Right lobe of liver (tissue), 6 donors: ENCODE data around the gene PAM16. TPM values are rescaled to one million over a fixed set of nuclear protein-coding genes. Genes with fewer than 3 reads are reported as not detected.

ENCODE experiments used
- ATAC-seq, 4 donors: fragments of 200-7000 bp; cut with Tn5 transposase; one replicate each; pipeline ENCODE4 v1.9.1; 2020; ENCODE audit warnings: mild to moderate bottlenecking in 4 of 4, moderate library complexity in 4 of 4
- DNase-seq, 3 donors: peaks; one replicate each; pipeline ENCODE4 v3.0.0-alpha.2; 2020
- H3K27ac ChIP-seq, 3 donors: fragments of 200-600 bp; one replicate each; pipeline ENCODE4 v1.8.0; 2022
- H3K27me3 ChIP-seq, 2 donors: fragments of 200-600 bp; one replicate each; pipeline ENCODE4 v1.8.0; 2022
- H3K36me3 ChIP-seq, 4 donors: fragments of 200-600 bp; sonication (generic) in 1 of 4; one replicate each; pipeline versions ENCODE4 v1.5.1 to v1.8.0; 2017 to 2022; ENCODE audit warnings: control low read depth in 1 of 4
- H3K4me1 ChIP-seq, 4 donors: fragments of 200-600 bp; sonication (generic) in 1 of 4; one replicate each; pipeline versions ENCODE4 v1.5.1 to v1.8.0; 2017 to 2022; ENCODE audit warnings: control low read depth in 1 of 4
- H3K4me3 ChIP-seq, 3 donors: fragments of 200-600 bp; one replicate each; pipeline ENCODE4 v1.8.0; 2022
- H3K9me3 ChIP-seq, 4 donors: fragments of 200-600 bp; sonication (generic) in 1 of 4; one replicate each; pipeline versions ENCODE4 v1.5.1 to v1.8.0; 2017 to 2022; ENCODE audit warnings: control low read depth in 1 of 4
- CTCF ChIP-seq, 4 donors: fragments of 200-600 bp in 3 of 4; fragments of 450-650 bp in 1 of 4; IDR thresholded peaks; one replicate each; pipeline versions ENCODE4 v1.5.1 to v1.8.0; 2016 to 2022; ENCODE audit warnings: antibody characterized with exemption in 4 of 4, mild to moderate bottlenecking in 2 of 4
- POLR2A ChIP-seq: fragments of 450-650 bp; IDR thresholded peaks from one replicate; pipeline ENCODE4 v1.6.1; 2017; ENCODE audit warnings: antibody characterized with exemption, mild to moderate bottlenecking
- WGBS: methylation state at CpG from one replicate; pipeline ENCODE4 v1.1.6; 2018; ENCODE audit warnings: low coverage, low lambda C conversion rate; ENCODE audit not compliant: insufficient coverage; ENCODE audit errors: missing lambda C conversion rate; 5-methylcytosine and 5-hydroxymethylcytosine counted together
- intact Hi-C, 2 donors: fragments of 100-400 bp; cut with DNase I; formaldehyde crosslinking; loops; one replicate each; pipeline versions ENCODE4 v1.11.2 to v1.14.1; 2022
- total RNA-seq, 6 experiments: library from RNA; depleted of rRNA in 2 of 6; stranded (reverse); fragments of >200 nt in 2 of 6; fragmentation: NEBNext Ultra II Directional in 3 of 6; extraction: Animal tissue kit (Norgen Biotek cat#: 25700) in 3 of 6; gene quantifications; one replicate each; pipeline versions ENCODE4 v1.1.0 to v1.2.4, GENCODE V29; 2016 to 2023
- donor health status: DM: no; HTN: yes; CAD: no.
- donor health status: DM: no; HTN: no; CAD: no.
- donor health status: DM: no; HTN: no; CAD: no.
- donor health status: DM: no; HTN: yes; CAD: no.
- donor health status: DM: no; HTN: yes; CAD: no.

The PAM16 gene
- total RNA-seq, 6 experiments from 2014 or later: 27.9 to 45.9 (median 32.8) TPM

DNA sequence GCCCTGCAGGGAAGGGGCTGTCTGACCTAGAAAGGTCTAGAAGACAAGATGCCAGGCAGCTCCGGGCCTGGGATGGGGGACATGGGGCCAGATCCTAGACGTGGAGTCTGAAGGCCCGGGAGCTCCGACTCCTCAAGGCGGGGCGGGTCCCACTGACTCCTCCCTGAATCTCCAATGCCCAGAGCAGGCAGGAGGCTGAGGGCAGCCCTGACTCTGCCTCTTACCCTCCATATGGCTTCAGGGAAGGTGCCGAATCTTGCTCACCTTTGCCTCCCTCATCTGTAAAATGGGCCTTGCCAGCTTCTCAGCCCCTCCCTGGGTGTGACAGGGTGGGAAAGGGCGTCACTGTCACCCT is 35.3 kb upstream of the PAM16 start:
- 60% methylated on average over 1 of the region's 8 CpGs for WGBS
- intact Hi-C loops: no loop called here
- H3K27ac ChIP-seq: no peak overlapping the region
- H3K36me3 ChIP-seq: peaks cover 0 to 21% (median 7%) of the 10 kb centered on the region in 4 donors
- no peak overlapping the region for H3K4me3 ChIP-seq
- ATAC-seq: peak in 1 of 4 donors; percentile 5
- H3K27me3 ChIP-seq: no peaks in the 10 kb centered on the region
- no peaks in the 10 kb centered on the region for H3K9me3 ChIP-seq
- no peak for TF ChIP-seq CTCF (IDR thresholded peaks at IDR 0.05)
- TF ChIP-seq POLR2A: no peak
- peaks cover 0 to 4% (median 0%) of the 10 kb centered on the region in 4 donors for H3K4me1 ChIP-seq
- DNase-seq: peak in 1 of 3 donors; percentile 18

DNA sequence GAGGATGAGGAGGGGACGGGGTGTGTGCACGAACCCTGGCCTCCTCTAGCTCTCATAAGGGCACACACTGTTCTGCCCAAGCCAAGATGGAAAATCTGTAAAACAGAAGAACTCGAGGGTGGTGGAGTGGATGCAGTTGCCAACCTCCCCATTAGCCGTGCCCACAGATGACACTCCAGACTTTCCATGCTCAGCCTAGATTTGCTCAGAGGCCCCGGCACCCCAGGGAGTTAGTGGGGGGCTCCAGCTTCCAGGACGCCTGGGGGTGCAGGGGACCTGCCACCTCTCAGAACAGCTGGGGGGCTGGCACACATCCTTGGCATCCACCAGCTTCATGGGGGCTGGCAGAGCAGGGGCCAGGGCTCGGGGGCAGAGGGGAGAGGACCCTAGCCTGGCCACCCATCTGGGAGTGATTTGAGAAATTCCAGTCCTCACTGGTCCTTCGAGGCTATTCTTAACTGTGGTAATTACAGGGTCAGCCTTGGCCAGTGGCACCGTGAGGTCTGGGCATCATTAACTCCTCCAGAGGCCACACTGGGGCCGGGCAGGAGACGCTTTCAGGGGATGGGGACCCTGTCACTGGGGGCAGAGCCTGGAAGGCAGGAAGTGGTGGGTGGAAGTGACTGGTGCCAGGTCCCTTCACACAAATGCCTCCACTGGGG is 34.8 kb upstream of the PAM16 start:
- Histone ChIP-seq H3K4me3 (no peak overlapping the region), H3K4me1 (peaks cover 0 to 9% (median 0%) of the 10 kb centered on the region in 4 donors), H3K27me3 (no peaks in the 10 kb centered on the region), H3K27ac (no peak overlapping the region), H3K9me3 (no peaks in the 10 kb centered on the region), H3K36me3 (peaks cover 0 to 26% (median 8%) of the 10 kb centered on the region in 4 donors)
- TF ChIP-seq POLR2A: no peak
- TF ChIP-seq CTCF (IDR thresholded peaks at IDR 0.05): no peak
- DNase-seq: peak in 1 of 3 donors; percentile 10
- peak in 1 of 4 donors; percentile 1 for ATAC-seq
- intact Hi-C loops: no loop called here
- WGBS: 74% methylated on average over 4 of the region's 11 CpGs

- peak in 1 of 3 donors; percentile 29 for DNase-seq
- no peak overlapping the region for H3K4me3 ChIP-seq
- H3K4me1 ChIP-seq: peaks cover 0 to 16% (median 0%) of the 10 kb centered on the region in 4 donors
- peak in 2 of 4 donors; percentile 1 to 2 for ATAC-seq
- H3K27me3 ChIP-seq: no peaks in the 10 kb centered on the region
- intact Hi-C loops: no loop called here
- no peak for TF ChIP-seq POLR2A
- no peak for TF ChIP-seq CTCF (IDR thresholded peaks at IDR 0.05)
- H3K27ac ChIP-seq: no peak overlapping the region
- 79% methylated on average over 4 of the region's 20 CpGs for WGBS
- H3K9me3 ChIP-seq: no peaks in the 10 kb centered on the region
- H3K36me3 ChIP-seq: peaks cover 0 to 26% (median 9%) of the 10 kb centered on the region in 4 donors
These were observed 34.1 kb upstream of the PAM16 start for GRCh38 chr16:4385066-4385788.

DNA sequence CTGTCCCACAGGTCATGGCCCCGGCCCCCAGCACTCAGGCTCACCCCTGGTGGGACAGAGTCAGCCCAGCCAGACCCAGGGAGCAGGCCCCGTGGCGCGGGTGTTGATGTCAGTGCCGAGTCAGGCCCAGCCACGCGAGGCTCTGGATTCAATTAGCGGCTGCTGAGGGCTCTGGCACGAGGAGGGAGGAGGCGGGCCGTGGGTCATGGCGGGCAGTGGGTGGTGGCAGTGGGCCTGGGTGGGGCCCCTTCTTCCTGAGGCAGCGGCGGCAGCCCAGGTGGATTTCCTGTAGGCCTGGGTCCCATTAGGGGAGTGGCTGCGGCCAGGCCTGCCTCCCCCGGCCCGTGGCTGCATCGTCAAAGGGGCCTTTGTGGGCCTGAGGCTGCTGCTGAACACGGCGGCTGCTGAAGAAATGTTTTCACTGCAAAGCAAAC is 33.4 kb upstream of the PAM16 start:
- TF ChIP-seq POLR2A: no peak
- TF ChIP-seq CTCF (IDR thresholded peaks at IDR 0.05): no peak
- Histone ChIP-seq H3K27me3 (no peaks in the 10 kb centered on the region), H3K27ac (no peak overlapping the region), H3K9me3 (no peaks in the 10 kb centered on the region), H3K4me3 (no peak overlapping the region), H3K36me3 (peaks cover 0 to 26% (median 9%) of the 10 kb centered on the region in 4 donors), H3K4me1 (peaks cover 0 to 19% (median 0%) of the 10 kb centered on the region in 4 donors)
- DNase-seq (peak in 1 of 3 donors; percentile 36), ATAC-seq (peak in 2 of 4 donors; percentile 3 to 4)
- intact Hi-C loops: no loop called here
- WGBS: 48% methylated on average over 7 of the region's 20 CpGs
